Measurements from ENCODE around the gene EIF4EBP3. TPM values are rescaled to one million over a fixed set of nuclear protein-coding genes. Genes with fewer than 3 reads are reported as not detected.
"Not testable (repeated sequence)": the region's sequence is repeated elsewhere in the genome, so short reads cannot be mapped to it uniquely, and the experiment has no call there.

Gene EIF4EBP3
- polyA plus RNA-seq, 3 donors from 2014 or later, result 12.1 to 38.3 (median 15.4) TPM

DNA sequence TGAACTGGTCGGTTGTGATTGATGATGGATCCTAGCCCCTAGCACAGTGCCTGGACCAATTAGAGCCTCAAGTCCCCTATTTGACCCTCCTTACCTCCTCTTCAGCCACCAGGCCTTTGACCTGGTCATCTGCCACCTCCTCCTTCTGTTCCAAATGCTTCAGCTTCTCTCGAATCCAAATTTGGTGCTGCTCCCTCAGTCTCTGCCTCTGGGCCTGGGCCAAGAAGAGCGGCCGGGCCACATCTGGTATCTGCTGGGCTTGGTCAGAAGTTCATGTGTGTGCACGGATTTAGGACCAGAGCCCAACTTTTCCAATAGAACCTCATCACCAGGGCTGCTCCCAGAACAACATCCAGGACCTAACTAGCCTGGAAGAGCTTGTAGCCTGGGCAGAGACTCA, 23.6 kb downstream of the EIF4EBP3 start:
- Mint-ChIP-seq H3K9me3 (no peaks in the 10 kb centered on the region), H3K4me1 (peaks cover 25 to 41% of the 10 kb centered on the region in 2 donors), H3K27me3 (ENCODE audit: low read depth in 3 of 3) (no peaks in the 10 kb centered on the region), H3K27ac (peak overlapping the region in 3 of 6 donors; percentile 99), H3K36me3 (peaks cover under 1 to 9% (median 3%) of the 10 kb centered on the region in 3 donors), H3K4me3 (no peak overlapping the region)
- no peak for DNase-seq

- no peak for DNase-seq
- Mint-ChIP-seq H3K4me3 (no peak overlapping the region), H3K27me3 (ENCODE audit: low read depth in 3 of 3) (no peaks in the 10 kb centered on the region), H3K27ac (no peak overlapping the region), H3K9me3 (no peaks in the 10 kb centered on the region), H3K4me1 (peaks cover 17 to 19% of the 10 kb centered on the region in 2 donors), H3K36me3 (peaks cover 0 to 6% (median 3%) of the 10 kb centered on the region in 3 donors)
Observed at GRCh38 chr5:140573683-140574082, 26.2 kb downstream of the EIF4EBP3 start.

GRCh38 chr5:140574165-140574564, 26.7 kb downstream of the EIF4EBP3 start:
- Mint-ChIP-seq H3K27ac (no peak overlapping the region), H3K4me3 (no peak overlapping the region), H3K9me3 (no peaks in the 10 kb centered on the region)

DNA sequence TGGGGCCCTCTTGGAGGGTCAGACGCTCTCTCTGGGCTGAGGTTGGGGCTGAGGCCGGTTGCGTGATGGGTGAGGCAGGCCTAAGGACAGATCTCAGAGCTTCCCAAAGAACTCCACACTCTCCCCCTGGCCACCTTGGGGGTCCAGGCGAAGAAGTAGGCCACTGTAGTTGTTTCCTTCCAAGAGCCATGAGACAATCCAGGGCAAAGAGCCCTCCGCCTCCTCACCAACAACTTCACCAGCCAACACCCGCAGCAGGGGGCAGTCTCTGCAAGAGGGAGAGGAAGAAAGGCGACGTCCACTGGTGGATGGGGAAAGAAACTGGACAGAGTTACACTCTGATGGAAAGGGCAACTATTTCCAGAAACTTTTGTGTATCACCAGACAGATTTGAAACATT, 27.8 kb downstream of the EIF4EBP3 start:
- H3K27ac Mint-ChIP-seq, result no peak overlapping the region
- H3K4me1 Mint-ChIP-seq, result peaks cover 1 to 3% of the 10 kb centered on the region in 2 donors
- H3K4me3 Mint-ChIP-seq, result no peak overlapping the region
- peaks cover 0 to 6% (median 3%) of the 10 kb centered on the region in 3 donors for H3K36me3 Mint-ChIP-seq
- H3K9me3 Mint-ChIP-seq, result no peaks in the 10 kb centered on the region
- no peaks in the 10 kb centered on the region for H3K27me3 Mint-ChIP-seq (ENCODE audit: low read depth in 3 of 3)
- DNase-seq, result no peak

More at GRCh38 chr5:140574165-140574564, 26.7 kb downstream of the EIF4EBP3 start:
- no peak for DNase-seq
- peaks cover 13 to 14% of the 10 kb centered on the region in 2 donors for H3K4me1 Mint-ChIP-seq
- H3K27me3 Mint-ChIP-seq (ENCODE audit: low read depth in 3 of 3), result no peaks in the 10 kb centered on the region
- peaks cover 0 to 6% (median 3%) of the 10 kb centered on the region in 3 donors for H3K36me3 Mint-ChIP-seq

GRCh38 chr5:140576776-140577201, 29.3 kb downstream of the EIF4EBP3 start:
- Mint-ChIP-seq H3K9me3 (no peaks in the 10 kb centered on the region), H3K4me3 (no peak overlapping the region), H3K27me3 (ENCODE audit: low read depth in 3 of 3) (peaks cover 0 to 2% (median 0%) of the 10 kb centered on the region in 3 donors), H3K27ac (no peak overlapping the region), H3K36me3 (peaks cover 0 to 3% (median 0%) of the 10 kb centered on the region in 3 donors), H3K4me1 (no peaks in the 10 kb centered on the region)
- DNase-seq, result no peak

- H3K36me3 Mint-ChIP-seq; H3K4me3 Mint-ChIP-seq; H3K27me3 Mint-ChIP-seq (ENCODE audit: low read depth in 3 of 3); H3K4me1 Mint-ChIP-seq; DNase-seq; H3K9me3 Mint-ChIP-seq; H3K27ac Mint-ChIP-seq: not testable (repeated sequence)
Observed at GRCh38 chr5:140579188-140579747, 31.8 kb downstream of the EIF4EBP3 start.

DNA sequence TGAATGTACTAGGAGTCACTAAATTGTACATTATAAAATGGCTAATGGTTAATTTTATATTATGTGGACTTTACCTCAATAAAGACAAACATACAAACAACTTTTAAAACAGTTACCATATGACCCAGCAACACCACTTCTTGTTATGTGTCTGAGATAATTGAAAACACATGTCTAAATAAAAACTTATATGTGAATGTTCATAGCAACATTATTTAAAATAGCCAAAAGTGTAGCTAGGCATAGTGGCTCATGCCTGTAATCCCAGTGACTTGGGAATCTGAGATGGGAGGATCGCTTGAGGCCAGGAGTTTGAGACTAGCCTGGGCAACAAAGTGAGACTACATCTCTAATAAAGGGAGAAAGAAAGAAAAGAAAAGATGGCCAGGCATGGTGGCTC, 40.0 kb downstream of the EIF4EBP3 start:
- peaks cover 0 to 3% (median 0%) of the 10 kb centered on the region in 3 donors for H3K36me3 Mint-ChIP-seq
- H3K27me3 Mint-ChIP-seq (ENCODE audit: low read depth in 3 of 3), result peaks cover 0 to 3% (median 1%) of the 10 kb centered on the region in 3 donors
- no peaks in the 10 kb centered on the region for H3K4me1 Mint-ChIP-seq
- DNase-seq, result no peak
- no peak overlapping the region for H3K27ac Mint-ChIP-seq
- peaks cover 0 to 2% (median 0%) of the 10 kb centered on the region in 6 donors for H3K9me3 Mint-ChIP-seq
- H3K4me3 Mint-ChIP-seq, result no peak overlapping the region

- Mint-ChIP-seq H3K36me3 (no peaks in the 10 kb centered on the region), H3K9me3 (no peaks in the 10 kb centered on the region), H3K4me3 (no peak overlapping the region), H3K4me1 (no peaks in the 10 kb centered on the region), H3K27me3 (ENCODE audit: low read depth in 3 of 3) (peaks cover 1 to 4% (median 3%) of the 10 kb centered on the region in 3 donors), H3K27ac (no peak overlapping the region)
- DNase-seq, result no peak
Observed at GRCh38 chr5:140588311-140589070, 41.0 kb downstream of the EIF4EBP3 start.

DNA sequence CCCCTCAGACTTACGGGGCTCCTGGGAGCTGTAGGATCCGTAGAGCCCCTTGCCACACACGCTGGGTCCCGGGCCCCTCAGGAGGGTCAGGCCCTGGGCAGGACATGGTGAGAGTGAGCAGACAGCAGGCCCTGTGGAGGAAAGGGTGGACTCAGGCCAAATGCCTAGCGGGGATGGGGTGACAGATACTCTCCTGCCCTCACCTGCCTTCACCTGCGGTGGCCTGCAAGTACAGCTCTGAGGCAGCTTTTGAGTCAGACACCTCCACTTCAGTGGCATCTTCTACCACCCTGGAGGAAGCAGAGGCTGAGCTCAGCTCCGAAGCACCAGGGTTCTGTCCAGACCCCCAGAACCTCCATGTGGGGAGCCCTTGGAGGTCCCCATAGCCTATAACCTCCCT, 43.4 kb downstream of the EIF4EBP3 start:
- no peak overlapping the region for H3K27ac Mint-ChIP-seq
- no peaks in the 10 kb centered on the region for H3K36me3 Mint-ChIP-seq
- H3K9me3 Mint-ChIP-seq, result no peaks in the 10 kb centered on the region
- H3K27me3 Mint-ChIP-seq (ENCODE audit: low read depth in 3 of 3), result peaks cover 1 to 4% (median 4%) of the 10 kb centered on the region in 3 donors
- no peak overlapping the region for H3K4me3 Mint-ChIP-seq
- no peak for DNase-seq
- H3K4me1 Mint-ChIP-seq, result no peaks in the 10 kb centered on the region

- DNase-seq, result no peak
- Mint-ChIP-seq H3K27ac (no peak overlapping the region), H3K4me3 (no peak overlapping the region), H3K4me1 (no peaks in the 10 kb centered on the region), H3K27me3 (ENCODE audit: low read depth in 3 of 3) (peaks cover 1 to 4% (median 4%) of the 10 kb centered on the region in 3 donors), H3K9me3 (no peaks in the 10 kb centered on the region), H3K36me3 (no peaks in the 10 kb centered on the region)
Observed at GRCh38 chr5:140591747-140592372, 44.4 kb downstream of the EIF4EBP3 start.

- not testable (repeated sequence) for H3K4me1 Mint-ChIP-seq; H3K27me3 Mint-ChIP-seq (ENCODE audit: low read depth in 3 of 3); H3K9me3 Mint-ChIP-seq; H3K36me3 Mint-ChIP-seq; DNase-seq
- peak overlapping the region in 1 of 6 donors; percentile 50 for H3K27ac Mint-ChIP-seq
- H3K4me3 Mint-ChIP-seq, result peak overlapping the region in 1 of 5 donors; percentile 9
Observed at GRCh38 chr5:140593070-140593469, 45.6 kb downstream of the EIF4EBP3 start.

DNA sequence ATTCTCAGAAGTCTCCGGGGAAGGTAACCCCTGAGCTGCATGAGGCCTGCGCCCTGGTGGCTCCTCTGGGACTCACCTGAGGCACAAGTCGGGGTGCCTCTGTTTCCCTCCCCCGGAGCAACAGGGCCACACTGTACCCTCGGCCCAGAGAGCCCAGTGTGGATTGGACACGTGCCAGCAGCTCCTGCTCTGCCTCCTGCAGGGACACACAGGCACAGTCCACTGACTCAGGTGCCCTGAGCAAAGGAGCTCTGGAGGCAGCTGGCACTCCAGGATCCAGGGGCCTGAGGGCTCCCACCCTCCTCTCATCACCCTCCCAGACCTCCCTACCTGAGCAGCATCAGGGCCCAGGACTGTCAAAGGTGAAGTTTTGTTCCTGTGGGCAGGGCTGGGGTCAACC, 46.7 kb downstream of the EIF4EBP3 start:
- peaks cover under 1 to 7% (median 4%) of the 10 kb centered on the region in 3 donors for H3K27me3 Mint-ChIP-seq (ENCODE audit: low read depth in 3 of 3)
- H3K4me3 Mint-ChIP-seq, result no peak overlapping the region
- H3K4me1 Mint-ChIP-seq, result no peaks in the 10 kb centered on the region
- DNase-seq, result no peak
- no peaks in the 10 kb centered on the region for H3K9me3 Mint-ChIP-seq
- H3K36me3 Mint-ChIP-seq, result no peaks in the 10 kb centered on the region
- no peak overlapping the region for H3K27ac Mint-ChIP-seq

DNA sequence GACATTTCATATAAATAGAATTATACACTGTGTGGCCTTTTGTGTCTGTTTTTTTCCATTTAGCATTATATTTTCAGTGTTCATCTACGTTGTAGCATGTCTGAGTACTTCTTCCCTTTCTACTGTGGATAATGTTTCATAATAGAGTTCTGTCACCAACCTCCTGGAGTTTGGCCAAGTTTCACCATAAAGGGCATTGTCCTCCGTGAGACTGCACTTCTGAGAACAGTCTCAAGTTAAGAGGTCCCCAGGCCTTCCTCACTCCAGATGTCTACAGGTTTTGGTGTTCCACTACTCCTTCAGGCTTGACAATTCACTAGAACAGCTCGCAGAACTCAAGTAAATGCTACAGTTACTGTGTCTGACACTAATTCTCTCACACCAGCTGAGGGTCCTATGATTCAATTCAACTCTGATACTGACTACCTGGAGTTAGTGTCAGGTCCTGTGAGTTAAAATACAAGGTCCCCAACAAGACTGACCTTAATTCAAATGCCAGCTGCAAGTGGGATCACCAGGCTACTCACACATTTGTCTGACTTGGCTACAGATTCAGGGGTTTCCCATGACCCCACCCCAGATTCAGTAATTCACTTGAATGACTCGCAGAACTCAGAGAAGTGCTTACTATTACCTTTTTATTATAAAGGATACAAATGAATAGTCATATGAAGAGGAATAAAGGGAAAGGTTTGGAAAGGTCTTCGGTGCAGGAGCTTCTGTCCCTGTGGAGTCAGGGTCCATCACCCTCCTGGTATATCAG, 48.3 kb downstream of the EIF4EBP3 start:
- no peak for DNase-seq

More for the DNA sequence above, 48.3 kb downstream of the EIF4EBP3 start:
- Mint-ChIP-seq H3K4me3 (no peak overlapping the region), H3K27me3 (ENCODE audit: low read depth in 3 of 3) (peaks cover 0 to 7% (median 4%) of the 10 kb centered on the region in 3 donors), H3K36me3 (no peaks in the 10 kb centered on the region), H3K27ac (no peak overlapping the region), H3K4me1 (no peaks in the 10 kb centered on the region), H3K9me3 (no peaks in the 10 kb centered on the region)

Measured in immature natural killer cell (primary cell).